NCI-H2196 (cell line): Measurements from ENCODE around the gene LRP3.
"Not testable (repeated sequence)": the region's sequence is repeated elsewhere in the genome, so short reads cannot be mapped to it uniquely, and the experiment has no call there.

Source experiments
- DNase-seq: peaks from one replicate; lab custom pipeline; 2025; ENCODE audit not compliant: unreplicated experiment; lab: John Stamatoyannopoulos, UW

LRP3 gene

DNA sequence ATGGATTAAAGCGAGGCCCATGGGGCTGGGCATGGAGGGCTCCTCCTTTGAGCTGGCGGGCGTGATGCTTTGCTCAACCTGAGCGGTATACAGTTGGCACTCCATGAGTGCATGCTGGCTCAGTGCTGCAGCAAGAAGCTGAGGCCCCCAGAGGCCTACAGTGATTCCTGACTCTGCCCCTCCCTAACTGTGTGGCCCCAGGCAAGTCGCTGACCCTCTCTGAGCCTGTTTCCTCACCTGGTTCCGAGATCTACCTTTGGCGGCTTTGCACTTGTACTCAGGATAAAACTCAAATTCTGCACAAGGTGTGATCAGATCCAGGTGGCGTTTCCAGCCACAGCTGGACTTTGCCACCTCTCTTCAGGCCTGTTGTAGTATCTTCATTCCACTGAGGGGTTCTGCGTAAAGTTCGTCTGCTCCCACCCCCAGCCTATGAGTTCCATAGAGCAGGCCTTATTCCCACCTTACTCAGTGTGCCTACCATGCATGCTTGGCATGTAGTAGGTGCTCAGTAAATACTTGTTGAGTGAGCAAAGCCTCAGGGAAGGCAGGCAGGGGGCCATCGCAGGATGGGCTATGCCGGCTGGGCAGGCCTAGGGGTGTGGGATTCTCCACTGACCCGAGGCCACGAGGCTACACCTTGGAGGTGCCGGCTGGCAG, 7.9 kb downstream of the LRP3 start:
- no peak for DNase-seq

DNA sequence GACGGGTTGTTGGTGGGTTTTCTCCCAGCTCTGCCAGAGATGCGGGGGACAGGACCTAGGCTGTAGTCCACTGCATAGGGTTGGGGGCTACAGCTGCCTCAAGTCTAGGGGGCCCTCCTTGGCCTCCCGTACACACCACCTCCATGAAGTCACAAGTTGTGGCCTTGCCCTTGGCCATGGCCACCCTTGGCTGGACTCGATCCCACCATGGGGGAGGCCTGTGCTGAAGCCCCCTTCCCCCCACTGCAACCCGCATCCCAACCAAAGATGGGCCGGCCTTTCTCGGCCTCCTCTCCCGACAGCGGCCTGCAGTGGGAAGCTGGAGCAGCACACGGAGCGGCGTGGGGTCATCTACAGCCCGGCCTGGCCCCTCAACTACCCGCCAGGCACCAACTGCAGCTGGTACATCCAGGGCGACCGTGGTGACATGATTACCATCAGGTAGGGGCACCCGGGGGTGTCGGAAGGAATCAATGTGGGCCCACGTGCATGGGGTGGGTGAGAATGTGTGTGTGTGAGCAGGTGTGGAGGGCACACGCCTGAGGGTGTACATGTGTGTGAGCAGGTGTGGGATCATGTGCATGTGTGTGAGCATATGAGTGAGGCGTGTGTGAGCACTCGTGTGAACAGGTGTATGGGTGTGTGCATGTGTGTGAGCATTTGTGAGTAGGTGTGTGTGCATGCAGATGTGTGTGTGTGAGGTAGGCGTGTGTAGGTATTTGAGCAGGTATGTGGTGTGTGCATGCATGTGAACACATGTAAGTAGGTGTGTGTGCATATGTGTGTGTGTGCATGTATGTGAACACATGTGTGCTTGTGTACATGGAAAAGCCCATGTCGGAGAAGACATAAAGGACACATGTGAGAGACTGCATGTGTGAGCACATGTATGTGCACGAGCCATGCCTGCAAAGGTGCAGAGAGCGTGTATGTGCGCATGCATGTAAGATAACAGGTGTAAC, 8.7 kb downstream of the LRP3 start:
- no peak for DNase-seq

DNA sequence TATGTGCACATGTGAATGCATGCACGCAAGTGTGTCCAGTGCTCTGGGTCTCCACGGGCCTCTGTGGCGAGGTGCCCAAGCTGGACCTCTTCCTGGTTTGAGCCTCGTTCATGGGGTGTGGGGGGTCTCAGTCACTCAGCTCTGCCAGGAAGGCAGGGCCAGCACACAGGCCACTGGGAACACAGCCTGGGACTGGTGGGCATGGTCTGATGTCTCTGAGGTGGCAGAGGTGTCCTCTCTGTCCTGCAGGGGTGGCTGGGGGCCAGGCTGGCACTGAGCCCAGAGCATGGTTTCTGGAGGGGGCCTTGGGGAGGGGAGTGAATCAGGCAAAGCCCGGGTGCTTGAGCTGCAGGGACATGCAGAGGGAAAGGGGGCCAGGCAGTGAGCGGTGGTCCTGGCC, 9.4 kb downstream of the LRP3 start:
- DNase-seq: no peak

DNA sequence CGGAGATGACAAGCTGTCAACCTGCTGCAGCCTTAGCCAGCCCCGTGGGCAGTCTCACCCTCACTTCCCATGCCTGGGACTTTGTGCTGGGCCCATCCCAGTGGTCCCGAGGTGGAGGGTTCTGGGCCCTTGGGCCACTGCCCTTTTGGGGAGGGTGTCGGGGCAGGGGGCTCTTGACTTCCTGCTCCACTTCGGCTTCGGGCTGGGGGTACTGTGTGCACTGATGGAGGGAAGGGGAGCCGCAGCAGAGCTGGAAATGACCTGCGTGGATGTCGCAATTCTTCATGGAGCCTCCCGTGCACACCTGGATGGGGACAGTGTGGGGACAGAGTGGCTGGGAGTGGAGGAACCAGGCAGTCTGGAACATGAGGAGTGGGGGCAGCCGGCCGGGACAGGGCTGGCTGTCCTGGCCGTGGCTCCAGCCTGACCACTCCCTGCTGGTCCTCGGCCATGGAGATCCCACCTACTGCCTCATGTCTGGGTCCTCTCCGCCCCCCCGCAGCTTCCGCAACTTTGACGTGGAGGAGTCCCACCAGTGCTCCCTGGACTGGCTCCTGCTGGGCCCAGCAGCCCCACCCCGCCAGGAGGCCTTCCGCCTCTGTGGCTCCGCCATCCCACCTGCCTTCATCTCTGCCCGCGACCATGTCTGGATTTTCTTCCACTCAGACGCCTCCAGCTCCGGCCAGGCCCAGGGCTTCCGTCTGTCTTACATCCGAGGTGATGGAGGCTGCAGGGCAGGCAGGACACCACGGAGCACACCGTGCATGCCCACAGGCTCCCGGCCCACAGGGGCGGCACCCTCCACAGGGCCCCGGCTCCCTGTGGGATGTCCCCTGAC, 10.2 kb downstream of the LRP3 start:
- no peak for DNase-seq

DNA sequence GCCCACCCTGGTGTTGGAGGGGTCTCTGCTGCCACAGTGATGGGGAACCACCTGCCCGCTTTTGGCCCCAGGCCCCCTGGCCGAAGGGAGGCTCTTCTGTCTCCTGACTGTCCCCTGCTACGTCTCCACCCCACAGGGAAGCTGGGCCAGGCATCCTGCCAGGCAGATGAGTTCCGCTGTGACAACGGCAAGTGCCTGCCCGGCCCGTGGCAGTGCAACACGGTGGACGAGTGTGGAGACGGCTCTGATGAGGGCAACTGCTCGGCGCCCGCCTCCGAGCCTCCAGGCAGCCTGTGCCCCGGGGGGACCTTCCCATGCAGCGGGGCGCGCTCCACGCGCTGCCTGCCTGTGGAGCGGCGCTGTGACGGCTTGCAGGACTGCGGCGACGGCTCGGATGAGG, 11.0 kb downstream of the LRP3 start:
- DNase-seq: no peak

DNA sequence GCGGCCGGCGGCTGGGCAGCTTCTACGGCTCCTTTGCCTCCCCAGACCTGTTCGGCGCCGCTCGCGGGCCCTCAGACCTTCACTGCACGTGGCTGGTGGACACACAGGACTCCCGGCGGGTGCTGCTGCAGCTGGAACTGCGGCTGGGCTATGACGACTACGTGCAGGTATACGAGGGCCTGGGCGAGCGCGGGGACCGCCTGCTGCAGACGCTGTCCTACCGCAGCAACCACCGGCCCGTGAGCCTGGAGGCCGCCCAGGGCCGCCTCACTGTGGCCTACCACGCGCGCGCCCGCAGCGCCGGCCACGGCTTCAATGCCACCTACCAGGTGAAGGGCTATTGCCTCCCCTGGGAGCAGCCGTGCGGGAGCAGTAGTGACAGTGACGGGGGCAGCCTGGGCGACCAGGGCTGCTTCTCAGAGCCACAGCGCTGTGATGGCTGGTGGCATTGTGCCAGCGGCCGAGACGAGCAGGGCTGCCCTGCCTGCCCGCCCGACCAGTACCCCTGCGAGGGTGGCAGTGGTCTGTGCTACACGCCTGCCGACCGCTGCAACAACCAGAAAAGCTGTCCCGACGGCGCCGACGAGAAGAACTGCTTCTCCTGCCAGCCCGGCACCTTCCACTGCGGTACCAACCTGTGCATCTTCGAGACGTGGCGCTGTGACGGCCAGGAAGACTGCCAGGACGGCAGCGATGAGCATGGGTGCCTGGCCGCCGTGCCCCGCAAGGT, 11.6 kb downstream of the LRP3 start:
- DNase-seq: no peak

DNA sequence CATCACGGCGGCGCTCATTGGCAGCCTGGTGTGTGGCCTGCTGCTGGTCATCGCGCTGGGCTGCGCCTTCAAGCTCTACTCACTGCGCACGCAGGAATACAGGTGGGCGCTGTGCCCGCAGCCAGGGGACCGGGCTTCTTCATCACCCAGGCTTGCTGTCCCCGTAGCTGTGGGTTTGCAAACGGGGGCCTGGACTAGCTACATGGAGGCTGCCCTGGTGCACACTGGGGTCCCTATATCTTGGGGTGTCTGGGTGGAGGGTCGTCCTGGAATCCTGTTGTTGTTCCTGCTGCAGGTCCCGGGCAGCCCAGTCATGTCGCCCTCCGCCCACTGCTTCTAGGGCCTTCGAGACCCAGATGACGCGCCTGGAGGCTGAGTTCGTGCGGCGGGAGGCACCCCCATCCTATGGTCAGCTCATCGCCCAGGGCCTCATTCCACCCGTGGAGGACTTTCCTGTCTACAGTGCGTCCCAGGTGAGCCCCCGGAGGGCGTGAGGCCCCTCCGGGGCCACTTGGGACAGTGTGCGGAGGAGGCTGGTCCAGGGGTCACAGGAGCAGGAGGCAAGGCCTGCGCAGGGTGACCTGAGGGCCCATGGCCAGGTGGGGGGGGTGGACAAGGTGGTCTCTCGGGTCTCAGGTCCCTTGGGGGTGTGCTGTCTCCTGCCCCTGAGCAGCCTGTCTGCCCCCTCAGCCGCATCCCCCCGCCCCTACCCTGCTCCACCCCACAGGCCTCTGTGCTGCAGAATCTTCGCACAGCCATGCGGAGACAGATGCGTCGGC, 12.3 kb downstream of the LRP3 start:
- no peak for DNase-seq

DNA sequence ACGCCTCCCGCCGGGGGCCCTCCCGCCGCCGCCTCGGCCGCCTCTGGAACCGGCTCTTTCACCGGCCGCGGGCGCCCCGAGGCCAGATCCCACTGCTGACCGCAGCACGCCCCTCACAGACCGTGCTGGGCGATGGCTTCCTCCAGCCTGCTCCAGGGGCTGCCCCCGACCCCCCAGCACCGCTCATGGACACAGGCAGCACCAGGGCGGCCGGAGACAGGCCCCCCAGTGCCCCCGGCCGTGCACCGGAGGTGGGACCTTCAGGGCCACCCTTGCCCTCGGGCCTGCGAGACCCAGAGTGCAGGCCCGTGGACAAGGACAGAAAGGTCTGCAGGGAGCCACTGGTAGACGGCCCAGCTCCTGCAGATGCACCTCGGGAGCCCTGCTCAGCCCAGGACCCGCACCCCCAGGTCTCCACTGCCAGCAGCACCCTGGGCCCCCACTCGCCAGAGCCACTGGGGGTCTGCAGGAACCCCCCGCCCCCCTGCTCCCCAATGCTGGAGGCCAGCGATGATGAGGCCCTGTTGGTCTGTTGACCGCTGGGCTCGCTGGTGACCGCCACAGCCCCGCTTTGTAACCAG, 13.0 kb downstream of the LRP3 start:
- no peak for DNase-seq

DNA sequence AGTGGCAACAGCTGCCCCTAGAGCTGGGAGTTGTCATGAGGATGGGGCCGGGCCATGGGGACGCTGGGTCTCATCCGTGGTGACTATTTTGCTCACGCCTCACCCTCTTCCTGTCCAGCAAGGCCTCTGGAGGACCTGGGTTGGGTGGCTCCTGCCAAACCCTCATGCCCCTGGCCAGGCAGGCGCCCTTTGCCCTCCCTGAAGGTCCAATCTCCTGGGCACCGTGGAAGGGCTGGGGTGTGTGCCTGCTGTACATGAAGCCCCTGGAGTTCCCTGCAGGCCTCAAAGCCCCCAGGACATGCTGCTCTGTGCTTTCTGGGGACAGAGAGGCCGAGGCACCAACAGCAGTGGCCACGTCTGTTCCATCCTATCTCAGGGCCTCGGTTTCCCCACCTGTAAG, 13.8 kb downstream of the LRP3 start:
- no peak for DNase-seq

DNA sequence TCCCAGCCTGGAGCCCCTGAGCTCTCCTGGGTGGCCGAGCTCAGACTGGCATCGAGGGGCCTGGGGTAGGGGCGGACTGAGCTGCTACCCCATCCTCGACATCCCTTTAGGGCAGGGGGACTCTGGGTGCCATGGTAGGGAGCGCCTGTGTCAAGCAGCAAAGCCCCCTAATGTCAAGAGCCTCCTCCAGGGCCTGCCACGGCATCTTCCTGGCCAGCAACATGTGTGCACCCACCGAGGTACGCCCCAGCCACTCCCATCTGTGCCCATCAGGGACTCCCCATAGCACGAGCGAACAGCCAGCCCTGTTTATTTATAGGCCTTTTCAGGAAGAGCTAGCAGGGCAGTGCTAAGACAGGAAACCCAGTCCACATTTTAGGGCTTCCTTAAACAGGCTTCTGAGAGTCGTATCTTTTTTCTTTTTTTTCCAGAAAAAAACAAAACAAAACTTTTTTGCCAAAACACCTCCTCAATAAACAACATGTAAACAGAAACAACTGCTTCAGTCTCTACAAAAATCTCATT, 14.3 kb downstream of the LRP3 start:
- DNase-seq: no peak

DNA sequence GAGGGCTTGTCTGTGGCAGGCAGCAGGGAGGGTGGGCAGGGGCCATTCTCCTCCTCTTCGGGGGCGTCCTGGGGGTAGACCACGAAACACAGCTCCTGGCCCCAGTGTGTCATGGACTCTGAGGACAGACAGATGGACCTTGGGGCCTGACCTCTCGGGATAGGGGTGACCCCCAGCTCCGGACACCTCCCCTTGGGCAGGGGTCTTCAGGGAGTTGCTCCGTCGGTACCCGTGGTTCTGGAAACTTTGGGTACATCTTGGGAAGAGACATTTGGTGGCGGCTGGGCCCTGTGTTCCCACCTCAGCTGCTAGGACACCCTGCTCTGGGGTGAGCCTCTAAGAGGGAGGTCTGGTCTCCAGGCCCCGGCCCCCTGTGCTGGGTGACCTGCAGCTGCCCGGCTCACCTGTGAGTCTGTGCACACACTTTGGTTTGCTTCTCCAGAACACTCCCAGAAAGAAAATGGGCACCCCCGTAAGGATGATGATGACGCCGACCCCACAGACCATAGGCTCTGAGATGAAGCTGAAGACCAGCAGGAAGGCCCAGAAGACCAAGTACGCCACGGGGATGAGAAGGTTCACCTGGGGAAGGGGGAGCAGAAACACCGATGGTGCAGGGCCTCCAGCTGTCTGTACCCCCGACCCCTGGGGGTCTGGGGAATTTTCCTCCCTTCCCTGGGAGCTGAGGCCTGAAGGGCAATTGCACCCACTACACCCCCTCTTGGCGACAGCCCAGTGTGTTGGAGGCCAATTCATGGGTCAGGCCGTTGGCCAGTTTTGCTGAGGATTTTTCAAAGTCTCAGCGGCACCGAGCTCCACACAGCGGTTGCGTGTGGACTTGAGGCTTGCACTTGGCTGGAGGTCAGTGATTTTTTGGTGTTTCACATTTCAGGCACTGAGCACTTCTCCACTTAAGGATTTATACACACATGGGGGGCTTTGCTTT, 15.0 kb downstream of the LRP3 start:
- DNase-seq: no peak

DNA sequence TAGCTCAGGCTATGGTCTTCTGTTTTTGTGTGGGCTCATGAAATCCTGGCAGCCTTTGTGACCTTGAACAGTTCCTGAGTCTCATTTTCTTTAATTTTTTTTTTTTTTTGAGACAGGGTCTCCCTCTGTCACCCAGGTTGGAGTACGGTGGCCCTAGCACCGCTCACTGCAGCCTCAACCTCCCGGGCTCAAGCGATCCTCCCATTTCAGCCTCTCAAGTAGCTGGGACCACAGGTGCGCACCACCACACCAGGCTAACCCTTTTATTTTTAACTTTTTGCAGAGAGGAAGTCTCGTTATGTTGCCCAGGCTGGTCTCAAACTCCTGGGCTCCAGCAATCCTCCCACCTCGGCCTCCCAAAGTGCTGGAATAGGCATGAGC, 15.7 kb downstream of the LRP3 start:
- not testable (repeated sequence) for DNase-seq

DNA sequence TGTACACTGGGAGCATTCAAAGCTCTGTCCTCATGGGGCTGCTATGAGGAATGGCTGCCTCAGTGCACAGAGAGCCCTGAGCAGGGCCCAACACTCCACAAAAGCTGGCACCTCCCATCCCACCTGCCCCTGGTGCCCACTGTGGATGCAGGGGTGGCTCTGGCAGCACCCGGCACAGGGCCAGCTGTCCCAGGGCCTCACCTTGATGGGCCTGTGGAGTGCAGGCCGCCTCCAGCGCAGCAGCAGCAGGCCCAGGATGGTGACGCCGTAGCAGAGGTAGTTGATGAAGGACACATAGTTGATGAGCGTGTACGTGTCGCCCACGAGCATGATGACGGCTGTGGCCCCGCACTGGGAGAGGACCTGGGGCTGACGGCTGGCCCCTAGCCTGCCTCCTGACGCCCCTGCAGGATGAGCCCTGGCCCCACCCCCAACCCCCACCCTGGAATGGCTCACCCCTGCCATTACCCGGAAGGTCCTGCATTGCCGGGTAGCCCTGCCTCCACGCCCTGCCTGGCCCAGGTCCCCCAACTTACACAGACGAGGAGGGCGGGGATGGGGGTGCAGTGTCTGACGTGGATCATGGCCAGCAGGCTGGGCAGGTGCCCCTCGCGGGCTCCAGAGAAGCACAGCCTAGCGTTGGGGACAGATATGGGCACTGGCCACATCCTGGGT, 16.3 kb downstream of the LRP3 start:
- DNase-seq: no peak

DNA sequence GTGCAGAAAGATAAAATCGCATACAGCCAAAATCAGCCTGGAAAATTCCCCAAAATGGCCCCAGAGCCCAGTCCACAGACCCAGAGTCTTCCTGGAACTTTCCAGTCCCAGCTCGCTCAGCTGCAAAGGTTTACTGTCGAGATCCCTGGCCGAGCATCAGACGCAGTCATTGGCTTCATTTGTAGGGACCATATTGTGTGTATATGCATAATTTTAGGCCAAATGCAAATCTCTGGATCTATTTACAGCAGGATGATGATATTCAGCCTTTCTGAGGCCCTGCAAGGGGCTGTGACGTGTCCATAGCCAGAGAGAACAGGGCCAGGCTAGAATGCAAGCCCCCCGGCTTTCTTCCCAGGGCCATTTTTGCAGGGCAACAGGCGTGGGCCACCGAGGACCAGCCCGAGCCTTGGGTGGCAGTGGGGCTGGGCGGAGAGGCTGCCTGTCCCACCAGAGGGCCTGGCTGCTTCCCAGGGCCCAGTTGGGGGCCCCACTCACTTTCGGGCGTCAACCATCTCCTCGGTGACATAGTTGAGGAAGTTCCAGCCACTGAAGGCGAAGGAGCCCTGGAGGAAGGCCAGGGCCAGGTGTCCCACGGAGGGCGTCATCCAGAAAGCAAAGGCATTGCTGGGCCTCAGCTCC, 17.8 kb downstream of the LRP3 start:
- DNase-seq: no peak

DNA sequence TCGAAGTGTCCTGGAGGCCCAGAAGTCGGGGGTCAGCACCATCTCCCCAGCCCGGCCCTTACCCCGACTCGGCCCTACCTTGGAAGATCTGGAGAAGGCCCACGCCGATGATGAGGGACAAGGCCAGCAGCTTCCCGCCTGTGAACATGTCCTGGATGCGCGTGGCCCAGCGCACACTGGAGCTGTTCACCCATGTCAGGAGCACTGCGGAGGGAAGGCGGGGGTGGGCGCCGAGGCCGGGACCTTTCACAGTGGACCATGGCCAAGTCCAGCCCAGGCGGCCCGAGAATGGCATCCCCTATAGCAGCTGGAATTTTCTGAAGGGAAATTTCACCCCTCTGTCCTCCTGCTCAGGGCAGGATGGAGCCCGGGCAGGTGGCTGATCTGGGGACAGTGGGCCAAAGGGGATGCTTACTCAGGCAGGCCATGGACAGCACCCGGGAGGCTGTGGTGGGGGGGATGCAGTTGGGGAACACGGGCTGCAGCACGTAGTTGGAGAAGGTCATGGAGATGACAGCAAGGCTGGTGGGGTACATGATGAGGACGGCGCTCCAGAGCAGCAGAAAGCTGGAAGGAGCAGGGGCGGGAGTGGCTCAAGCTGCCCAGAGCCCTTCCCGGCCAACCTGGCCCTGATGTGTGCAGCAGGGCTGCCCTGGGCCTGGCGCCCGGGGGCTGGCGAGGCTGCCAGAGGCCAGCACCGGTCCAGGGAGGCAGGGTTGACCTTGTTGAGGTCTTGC, 18.5 kb downstream of the LRP3 start:
- no peak for DNase-seq

DNA sequence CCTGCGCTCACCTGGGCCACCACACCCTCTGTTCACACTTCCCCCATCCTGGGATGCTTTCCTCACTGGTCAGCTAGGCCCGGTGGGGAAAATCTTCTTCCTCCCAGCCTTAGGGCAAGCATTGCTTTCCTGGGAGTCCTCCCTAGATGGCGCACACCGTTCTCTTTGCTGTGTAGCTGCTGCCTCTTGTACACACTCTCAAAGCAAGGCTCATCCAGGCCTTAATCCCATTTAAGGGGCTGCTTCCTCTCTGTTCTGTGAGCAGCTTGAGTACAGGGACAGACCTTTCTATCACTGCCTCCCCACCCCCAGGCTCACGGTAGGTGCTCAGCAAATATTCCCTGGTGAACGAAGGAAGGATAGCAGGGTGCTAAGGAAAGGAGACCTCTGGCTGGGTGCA, 20.5 kb downstream of the LRP3 start:
- peak; percentile 18 for DNase-seq
